Superior temporal gyrus (tissue), 1 donor: ENCODE data around the gene GPR101.

ENCODE experiments used
- DNase-seq: peaks from one replicate; pipeline ENCODE4 v3.0.0-alpha.2; 2016; ENCODE audit errors: extremely low spot score

Gene GPR101

DNA sequence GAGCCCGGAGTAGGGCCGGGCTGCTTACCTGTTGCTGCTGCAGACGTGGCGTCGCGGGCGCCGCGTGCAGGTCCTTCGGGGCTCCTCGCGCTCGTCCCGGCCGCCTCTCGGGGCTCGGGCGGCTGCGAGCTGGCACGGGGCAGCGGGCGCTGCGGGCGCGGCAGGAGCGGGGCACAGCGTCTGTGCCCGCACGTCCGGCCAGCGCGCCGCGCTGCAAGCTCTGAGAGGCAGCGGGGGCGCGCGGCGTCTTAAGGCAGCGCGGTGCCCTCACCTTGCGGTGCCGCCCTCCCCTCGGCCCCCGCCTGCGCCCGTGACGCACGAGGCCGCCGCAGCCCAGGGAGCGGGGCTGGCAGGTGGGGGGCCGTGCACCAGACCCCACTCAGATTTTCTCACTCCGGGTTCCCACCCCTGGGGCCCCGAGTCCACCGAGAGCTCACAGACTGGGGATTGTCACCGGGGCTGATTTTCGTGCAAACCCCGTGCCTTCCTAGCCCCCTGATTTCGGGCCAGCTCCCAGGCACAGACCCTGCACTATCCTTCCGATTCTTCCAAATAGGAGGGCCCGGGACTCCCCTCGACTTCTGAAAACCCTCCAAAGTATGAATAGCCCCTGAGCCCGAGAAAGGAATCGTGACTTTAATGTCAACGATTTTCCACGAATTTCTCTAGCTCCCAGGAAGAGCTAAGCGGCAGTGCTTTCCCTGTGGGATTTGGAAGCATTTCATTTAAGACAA, at the start of gene GPR101:
Gene GPR101, minus strand, starts transcription at position 222 of the 734 bp plus-strand sequence. CDS start 2,321 bp downstream, outside the sequence.
- no peak for DNase-seq

DNA sequence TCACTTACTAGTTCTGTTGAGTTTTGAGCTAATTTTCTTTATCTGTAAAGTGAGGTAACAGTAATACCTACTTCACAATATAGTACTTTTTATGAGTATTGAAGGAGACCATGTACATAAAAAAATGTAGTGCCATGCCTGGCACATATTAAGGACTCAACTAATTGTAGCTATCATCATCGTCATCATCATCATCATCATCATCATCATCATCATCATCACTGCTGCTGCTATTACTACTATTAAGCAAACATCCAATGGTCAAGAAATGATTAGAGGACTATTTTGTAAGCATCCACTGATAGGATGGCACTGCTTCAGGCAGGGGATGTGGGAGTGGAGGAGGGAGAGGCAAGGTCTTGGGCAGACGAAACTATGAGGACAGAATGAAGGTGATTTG, 47.4 kb upstream of the GPR101 start:
- no peak for DNase-seq

GRCh38 chrX:137072396-137072795, 38.6 kb upstream of the GPR101 start:
- no peak for DNase-seq

- no peak for DNase-seq
Observed at GRCh38 chrX:137071596-137071995, 37.8 kb upstream of the GPR101 start.

- DNase-seq: no peak
Observed at GRCh38 chrX:137067147-137067546, 33.4 kb upstream of the GPR101 start.

DNA sequence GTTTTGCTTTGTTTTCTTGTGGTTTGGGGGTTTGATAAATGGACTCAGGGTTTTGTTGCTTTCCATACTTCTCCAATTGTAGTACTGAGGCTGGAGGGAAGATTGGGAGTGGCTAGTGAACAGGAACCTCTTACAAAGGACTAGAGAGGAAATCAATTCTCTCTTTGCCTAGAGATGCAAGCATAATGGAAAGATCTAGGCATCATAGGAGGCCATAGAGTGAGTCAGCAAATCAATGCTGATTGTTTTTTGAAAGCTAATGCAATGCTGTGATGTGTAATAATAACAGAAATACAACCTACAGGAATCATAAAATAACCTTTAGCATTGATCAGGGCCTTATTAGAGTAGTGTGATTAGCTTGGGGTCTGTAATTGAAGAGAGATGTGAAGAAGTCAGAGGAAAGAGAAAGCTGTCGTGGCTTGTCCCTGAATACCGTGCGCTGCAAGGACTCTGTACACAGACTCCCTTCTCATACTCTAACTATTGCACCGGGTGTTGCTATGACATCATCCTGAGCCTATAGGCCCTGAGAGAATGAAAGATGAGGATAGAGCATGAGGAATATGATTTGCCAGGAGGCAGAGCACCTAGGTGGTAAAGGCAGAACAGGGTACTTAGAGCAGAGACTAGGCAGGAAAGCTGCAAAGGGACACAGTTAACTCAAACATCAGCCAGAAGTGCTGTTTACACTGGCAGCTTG, 29.3 kb upstream of the GPR101 start:
- DNase-seq: no peak

GRCh38 chrX:137058339-137059127, 24.7 kb upstream of the GPR101 start:
- no peak for DNase-seq

DNA sequence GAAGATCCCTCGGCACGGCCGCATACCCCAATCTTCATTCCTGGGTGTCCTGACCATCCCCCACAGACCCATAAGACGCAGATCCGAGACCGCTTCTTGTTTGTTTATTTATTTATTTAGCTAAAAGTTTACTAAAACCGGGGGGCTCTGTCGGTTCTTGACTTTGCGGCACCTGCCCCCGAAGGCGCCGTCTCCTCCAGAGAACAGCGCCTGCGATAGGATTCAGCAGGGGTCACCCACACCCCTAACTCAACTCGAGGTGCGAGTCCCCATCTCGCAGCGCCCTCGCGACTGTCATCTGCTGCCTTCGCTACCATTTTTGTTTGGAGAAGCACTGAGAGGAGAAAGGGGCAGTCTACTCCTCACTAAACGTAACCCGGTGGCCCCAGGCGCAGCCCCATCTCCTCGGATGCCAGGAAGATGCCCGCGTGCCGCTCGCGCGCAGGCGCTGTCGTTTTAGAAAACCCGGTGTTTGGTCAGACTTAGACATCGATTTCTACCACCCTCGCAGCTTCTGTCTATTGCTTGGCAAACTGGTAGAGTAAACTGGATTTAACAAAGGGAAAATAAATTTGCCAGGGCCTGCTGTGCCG, 18.9 kb upstream of the GPR101 start:
- DNase-seq: no peak

DNA sequence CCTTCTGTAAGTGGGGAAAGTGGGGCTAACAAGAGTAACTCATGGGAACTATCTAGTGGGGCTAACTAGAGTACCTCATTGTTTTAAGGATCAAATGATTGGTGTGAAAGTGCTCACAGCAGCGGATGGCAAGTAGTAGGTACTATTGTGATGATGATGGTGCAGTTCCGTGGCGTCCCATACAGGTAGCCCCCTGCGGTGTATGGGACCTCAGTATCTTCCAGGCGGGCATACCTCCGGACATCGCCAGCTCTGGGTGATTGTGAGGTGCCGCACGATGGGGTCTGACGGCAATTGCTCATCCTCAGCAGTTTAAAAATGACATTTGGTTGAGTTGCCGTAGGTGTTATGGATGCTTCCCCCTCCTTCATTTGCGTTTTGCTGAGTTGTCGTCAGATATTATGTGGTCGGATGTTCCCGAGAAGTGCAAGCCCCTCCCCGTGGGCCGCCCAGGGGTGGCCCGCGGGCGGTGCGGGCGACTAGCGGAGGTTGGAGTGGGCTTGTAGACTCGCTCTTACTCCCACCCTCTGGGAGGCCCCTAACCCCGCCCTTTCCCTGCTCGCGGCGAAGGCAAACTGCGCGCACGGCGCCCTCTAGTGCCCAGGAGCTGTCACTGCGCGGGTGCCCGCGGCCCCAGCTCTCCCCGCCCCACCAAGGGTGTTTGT, 18.3 kb upstream of the GPR101 start:
- DNase-seq: peak; percentile 28

GRCh38 chrX:137044893-137045292, 11.1 kb upstream of the GPR101 start:
- no peak for DNase-seq

GRCh38 chrX:137043736-137044135, 9.9 kb upstream of the GPR101 start:
- no peak for DNase-seq

GRCh38 chrX:137041329-137041728, 7.5 kb upstream of the GPR101 start:
- no peak for DNase-seq

DNA sequence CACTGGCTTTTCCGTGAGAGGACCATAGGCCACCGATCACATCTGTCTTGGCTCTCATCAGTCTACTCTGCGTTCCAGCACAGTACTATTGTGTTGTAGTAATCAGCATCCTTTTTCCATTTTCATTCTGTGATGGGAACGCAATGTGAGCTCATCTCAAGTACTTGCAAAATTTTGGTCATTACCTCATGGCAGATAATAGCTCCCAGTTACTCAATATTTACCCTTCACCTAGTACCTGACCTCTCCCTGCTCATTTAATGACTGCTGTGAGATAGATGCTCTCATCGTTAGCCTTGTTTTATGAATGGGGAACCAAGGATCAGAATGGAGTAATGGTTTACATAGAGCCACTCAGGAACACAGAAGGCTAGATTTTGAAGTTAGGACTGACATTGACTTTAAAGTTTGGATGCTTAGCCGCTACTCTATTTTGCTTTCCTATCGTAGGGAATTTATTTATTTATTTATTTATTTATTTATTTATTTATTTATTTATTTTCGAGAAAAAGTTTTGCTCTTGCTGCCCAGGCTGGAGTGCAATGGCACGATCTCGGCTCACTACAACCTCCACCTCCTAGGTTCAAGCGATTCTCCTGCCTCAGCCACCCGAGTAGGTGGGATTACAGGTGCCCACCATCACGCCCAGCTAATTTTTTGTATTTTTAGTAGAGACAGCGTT, 6.5 kb upstream of the GPR101 start:
- DNase-seq: no peak

- no peak for DNase-seq
Observed at GRCh38 chrX:137034508-137034872, 695 bp upstream of the GPR101 start.

DNA sequence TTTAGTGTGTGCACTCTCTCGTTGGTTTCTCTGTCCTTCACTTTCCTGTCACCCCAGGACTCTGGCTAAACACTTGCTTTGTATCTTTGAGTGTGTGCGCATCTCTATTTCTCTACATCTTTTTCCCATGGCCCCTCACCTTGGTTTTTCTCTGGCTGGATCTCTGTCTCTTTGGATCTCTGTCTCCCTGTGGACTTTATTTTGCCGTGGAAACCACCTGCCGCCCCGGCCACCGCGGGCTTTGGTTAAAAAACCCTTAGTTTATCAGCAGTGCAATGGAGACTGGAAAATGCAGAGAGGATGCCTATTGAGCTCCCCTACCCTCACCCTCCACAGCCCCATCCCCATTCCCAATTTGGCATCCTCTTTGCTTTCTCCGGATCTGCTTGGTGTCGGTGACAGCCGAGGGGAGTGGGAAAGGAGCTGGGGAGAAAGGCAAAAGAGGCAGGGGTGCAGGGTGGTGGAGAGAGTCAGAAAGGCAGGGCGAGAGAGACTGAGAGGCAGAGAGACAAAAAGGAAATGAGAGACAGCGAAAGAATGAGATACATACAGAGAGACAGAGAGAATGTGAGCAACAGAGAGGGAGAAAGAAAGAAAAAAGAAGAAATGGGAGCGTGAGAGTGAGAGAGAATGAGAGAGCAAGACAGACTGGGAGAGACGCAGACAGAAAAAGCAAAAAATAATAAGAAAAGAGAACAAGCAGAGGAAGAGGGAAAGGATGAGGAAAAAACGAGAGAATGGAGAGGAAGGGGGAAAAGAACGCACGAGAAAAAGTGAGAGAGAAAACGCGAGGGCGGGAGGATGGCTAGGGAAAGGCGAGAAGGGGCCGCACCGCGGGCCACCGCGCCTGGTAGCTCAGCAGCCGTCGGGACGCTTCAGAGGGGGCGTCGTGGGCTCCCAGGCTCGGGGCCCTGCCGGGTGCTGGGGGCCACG, 688 bp downstream of the GPR101 start:
- DNase-seq: no peak

DNA sequence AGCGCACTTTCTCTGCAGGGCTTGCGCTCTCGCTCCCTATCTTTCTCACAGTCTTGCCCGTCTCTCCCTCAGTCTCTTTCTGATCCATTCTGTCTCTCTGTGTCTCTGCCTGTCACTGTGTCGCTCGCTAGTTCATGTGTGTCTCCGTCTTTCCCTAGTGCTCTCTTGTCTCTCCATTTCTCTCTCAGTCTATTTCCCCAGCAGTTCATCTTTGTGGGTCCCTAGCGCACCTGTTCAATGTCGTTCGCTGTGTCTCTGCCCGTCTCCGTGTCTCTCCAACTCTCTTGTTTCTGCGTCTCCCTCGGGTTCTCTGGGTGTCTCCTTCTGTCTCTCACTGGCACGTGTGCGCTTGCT, 1.5 kb downstream of the GPR101 start:
- no peak for DNase-seq

DNA sequence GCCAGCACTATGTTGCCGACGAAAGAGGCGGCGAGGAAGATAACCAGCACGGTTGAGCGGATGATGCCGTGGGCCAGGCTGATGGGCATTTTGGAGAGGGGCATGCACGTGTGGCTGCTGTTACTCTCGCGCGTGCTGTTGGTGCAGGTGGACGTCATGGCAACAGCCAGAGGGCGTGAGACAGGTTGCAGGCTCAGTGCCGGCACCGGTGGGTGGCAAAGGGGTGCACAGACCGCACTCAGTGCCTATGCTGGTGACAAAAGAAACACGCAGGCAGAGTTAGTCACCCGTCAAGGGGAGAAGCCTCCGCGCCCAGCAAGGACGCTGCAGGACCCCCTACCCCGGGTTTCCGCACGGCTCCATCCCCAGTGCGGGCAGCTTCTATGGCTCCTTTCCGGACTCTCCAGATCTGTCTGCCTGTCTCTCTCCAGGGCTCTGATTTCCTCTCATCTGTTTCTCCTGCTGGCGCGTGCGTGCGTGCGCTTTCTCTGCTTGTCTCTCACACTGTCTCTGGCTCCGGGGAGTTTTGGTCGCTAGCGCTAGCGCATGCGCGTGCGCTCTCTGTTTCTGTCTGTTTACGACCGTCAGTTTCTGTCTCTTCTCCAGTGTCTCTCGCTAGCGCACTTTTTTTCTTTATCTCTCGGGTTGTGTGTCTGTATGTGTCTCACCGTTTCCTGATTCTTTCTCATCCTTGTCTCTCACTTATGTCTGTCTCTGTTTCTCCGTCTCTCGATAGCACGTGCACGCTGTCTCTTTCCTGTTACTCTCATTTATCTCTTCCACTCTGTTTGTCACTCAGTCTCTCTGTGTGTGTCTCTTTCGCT, 2.1 kb downstream of the GPR101 start:
- no peak for DNase-seq

GRCh38 chrX:137031039-137031438, 2.8 kb downstream of the GPR101 start:
- no peak for DNase-seq

- no peak for DNase-seq
Observed at GRCh38 chrX:137028699-137029098, 5.1 kb downstream of the GPR101 start.
